Esophagus squamous epithelium (tissue), 4 donors: ENCODE results near the gene WBP1L.

Source experiments
- CTCF ChIP-seq, 6 experiments: fragments of 450-650 bp in 4 of 6; fragments of 200-600 bp in 2 of 6; sonication (generic) in 2 of 6; IDR thresholded peaks; one replicate each; pipeline ENCODE4 v1.5.1; 2016 to 2019; ENCODE audit warnings: antibody characterized with exemption in 6 of 6, mild to moderate bottlenecking in 4 of 6, moderate library complexity in 4 of 6
- POLR2A ChIP-seq, 4 donors: fragments of 450-650 bp; IDR thresholded peaks; one replicate each; pipeline ENCODE4 v1.6.1; 2017; ENCODE audit warnings: antibody characterized with exemption in 4 of 4, mild to moderate bottlenecking in 4 of 4, moderate library complexity in 3 of 4

- TF ChIP-seq CTCF (IDR thresholded peaks at IDR 0.05) (no peak), POLR2A (IDR thresholded peaks at IDR 0.05) (no peak)
Measured at GRCh38 chr10:102757323-102757722, 13.6 kb downstream of the WBP1L start.
